ENCODE results near the gene NRXN3.

NRXN3 gene

GRCh38 chr14:79881299-79881698, 1711.1 kb downstream of the NRXN3 start:
- DNase-seq (ENCODE audit: low read depth in 2 of 2) = no peak

- DNase-seq (ENCODE audit: low read depth in 2 of 2) = no peak
Measured at GRCh38 chr14:79890527-79890926, 1720.4 kb downstream of the NRXN3 start.

GRCh38 chr14:79896009-79896408, 1725.8 kb downstream of the NRXN3 start:
- no peak for DNase-seq (ENCODE audit: low read depth in 2 of 2)

GRCh38 chr14:79899610-79900009, 1729.4 kb downstream of the NRXN3 start:
- no peak for DNase-seq (ENCODE audit: low read depth in 2 of 2)

DNA sequence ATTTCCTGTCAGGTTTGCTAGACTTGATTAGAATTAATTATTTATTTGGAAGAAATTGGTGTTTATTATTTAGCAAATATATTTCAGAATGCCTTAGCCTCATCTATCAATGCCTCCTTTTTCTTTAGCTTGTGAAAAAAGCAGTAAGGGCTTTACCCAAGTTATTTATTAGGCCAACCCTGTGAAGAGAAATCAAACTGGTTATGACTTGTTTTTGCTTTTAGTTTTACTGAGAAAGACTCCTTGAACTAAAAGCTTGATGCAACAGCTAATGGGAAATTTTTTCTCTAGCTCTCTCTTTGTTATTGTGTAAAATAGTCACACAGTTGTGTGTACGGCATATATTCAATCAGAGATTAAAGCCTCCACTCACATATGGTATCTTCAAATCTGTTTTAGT, 1734.3 kb downstream of the NRXN3 start:
- DNase-seq (ENCODE audit: low read depth in 2 of 2) = no peak

GRCh38 chr14:79906994-79907393, 1736.8 kb downstream of the NRXN3 start:
- DNase-seq (ENCODE audit: low read depth in 2 of 2) = no peak

DNA sequence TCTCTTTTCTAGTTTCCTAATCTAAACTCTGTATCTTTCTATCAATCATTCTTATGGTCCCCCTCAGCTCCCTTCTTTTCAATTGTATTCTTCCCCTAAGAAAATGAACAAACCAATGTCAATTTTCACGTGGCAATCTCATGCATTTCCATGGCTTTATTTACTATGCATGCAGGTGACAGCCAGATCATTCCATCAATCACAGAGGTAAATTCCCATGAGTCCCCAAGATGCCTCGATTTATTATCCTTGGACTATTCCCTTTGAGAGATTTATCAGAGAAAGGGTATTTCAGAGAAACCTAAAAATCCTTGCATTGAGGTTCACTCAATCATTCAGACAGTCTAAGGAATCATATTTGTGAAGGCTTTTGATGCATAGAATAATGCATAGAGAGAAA, 1739.9 kb downstream of the NRXN3 start:
- DNase-seq (ENCODE audit: low read depth in 2 of 2) = no peak

- DNase-seq (ENCODE audit: low read depth in 2 of 2) = no peak
Measured at GRCh38 chr14:79911744-79912143, 1741.6 kb downstream of the NRXN3 start.

- DNase-seq (ENCODE audit: low read depth in 2 of 2) = no peak
Measured at GRCh38 chr14:79914595-79914994, 1744.4 kb downstream of the NRXN3 start.

DNA sequence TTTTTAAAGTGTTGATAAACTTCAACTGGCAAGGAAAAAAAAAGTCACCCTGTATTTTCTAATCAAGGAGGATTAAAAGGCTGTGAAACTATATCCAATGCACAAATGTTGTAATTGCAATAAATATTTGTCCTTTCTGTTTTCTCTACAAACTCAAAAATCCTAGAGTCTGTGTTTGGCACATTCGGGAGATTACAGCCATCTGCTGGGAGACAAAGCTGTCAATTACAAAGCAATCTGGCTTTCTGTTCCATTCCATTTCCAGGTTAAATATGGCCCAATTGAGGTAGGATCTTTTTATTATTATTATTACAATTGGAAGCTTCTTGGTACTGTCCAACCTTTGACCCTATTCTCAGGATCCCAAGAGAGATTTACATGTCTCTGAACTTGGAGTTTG, 1745.2 kb downstream of the NRXN3 start:
- no peak for DNase-seq (ENCODE audit: low read depth in 2 of 2)

- no peak for DNase-seq (ENCODE audit: low read depth in 2 of 2)
Measured at GRCh38 chr14:79916281-79916680, 1746.1 kb downstream of the NRXN3 start.

GRCh38 chr14:79916892-79917291, 1746.7 kb downstream of the NRXN3 start:
- no peak for DNase-seq (ENCODE audit: low read depth in 2 of 2)

Measured in stimulated activated CD8-positive, alpha-beta memory T cell treated with anti-CD3 and anti-CD28 coated beads, Interleukin-15, amount 100 ng/mL, for 4 hours (primary cell).